GM18907 (cell line): ENCODE results near the gene C2CD5.
A peak's percentile ranks its signal among the peaks of the same experiment; 100 is the strongest.
"Not testable (repeated sequence)": the region's sequence is repeated elsewhere in the genome, so short reads cannot be mapped to it uniquely, and the experiment has no call there.

Experiments
- ATAC-seq: cut with Tn5 transposase; IDR thresholded peaks from one replicate; pipeline ENCODE4 v1.9.1; 2021; ENCODE audit warnings: mild to moderate bottlenecking, moderate library complexity; ENCODE audit not compliant: unreplicated experiment

The C2CD5 gene

GRCh38 chr12:22480016-22480415 is 64.3 kb downstream of the C2CD5 start:
- ATAC-seq = no peak

- no peak for ATAC-seq
Observed at GRCh38 chr12:22477894-22478287, 66.5 kb downstream of the C2CD5 start.

- ATAC-seq = no peak
Observed at GRCh38 chr12:22477166-22477893, 67.0 kb downstream of the C2CD5 start.

DNA sequence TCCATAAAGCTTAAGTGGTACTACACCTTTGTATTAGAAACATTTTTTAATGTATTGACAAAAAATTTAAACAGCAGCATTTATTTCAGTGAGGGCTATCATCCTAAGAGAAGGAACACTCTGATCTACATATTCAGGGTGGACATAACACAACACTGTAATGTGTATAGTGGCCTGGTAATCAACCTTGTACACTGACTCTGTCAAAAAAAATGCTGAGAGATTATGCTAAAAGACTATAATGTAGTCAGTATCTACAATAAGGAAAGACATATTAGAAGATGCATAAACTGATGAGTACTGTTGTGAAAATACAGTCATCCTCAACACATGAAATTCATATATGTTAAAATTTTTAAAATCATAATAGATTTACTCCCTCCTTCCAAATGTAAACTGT is 68.2 kb downstream of the C2CD5 start:
- no peak for ATAC-seq

DNA sequence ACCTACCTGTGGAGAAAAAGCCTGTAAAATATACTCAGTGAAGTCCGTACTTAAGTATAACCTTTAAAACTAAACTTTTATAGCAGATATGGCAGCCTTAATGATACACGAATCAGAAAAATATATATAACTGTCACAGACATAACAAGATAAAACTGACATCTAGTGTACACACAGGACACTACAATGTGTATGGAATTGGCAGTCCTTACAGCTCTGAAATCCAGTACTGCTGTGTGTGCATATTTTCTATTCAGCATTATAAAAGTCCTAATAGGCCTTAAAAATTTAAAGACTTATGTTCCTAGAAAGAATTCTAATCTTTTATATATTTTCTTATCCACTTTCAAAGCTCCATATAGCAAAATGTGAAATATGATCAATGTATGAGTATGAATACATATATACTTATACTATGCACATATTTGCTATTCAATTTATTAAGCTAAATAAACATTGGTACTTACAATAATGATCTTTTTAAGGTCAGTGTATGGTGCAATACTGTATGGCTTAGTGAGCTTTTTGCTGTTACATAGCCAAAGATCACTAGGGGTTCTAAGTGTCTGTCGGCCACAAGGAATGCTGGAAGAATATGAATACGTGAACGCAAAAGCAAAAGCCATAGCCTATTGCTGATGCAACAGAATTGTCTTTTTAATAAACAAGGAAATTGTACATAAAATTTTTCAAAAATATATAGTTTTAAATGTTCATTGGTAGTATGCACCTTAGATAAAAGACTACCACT is 69.2 kb downstream of the C2CD5 start:
- no peak for ATAC-seq

- ATAC-seq = peak; percentile 70
Observed at GRCh38 chr12:22473212-22473611, 71.1 kb downstream of the C2CD5 start.

DNA sequence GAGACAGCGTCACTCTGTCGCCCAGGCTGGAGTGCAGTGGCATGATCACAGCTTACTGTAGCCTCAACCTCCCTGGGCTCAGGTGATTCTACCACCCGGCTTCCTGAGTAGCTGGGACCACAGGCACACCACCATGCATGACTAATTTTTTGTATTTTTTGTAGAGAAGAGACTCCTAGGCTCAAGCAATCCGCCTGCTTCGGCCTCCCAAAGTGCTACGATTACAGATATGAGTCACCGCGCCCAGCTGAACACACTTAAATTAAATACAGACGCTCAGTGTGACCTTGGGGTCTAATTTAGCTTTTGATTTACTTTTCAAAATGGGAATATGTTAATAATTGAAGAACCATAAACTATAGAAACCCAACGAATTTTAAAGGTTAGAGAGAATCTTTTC is 77.2 kb downstream of the C2CD5 start:
- no peak for ATAC-seq

- ATAC-seq = no peak
Observed at GRCh38 chr12:22463306-22463705, 81.0 kb downstream of the C2CD5 start.

- ATAC-seq = no peak
Observed at GRCh38 chr12:22461786-22462185, 82.6 kb downstream of the C2CD5 start.

GRCh38 chr12:22459838-22460490 is 84.4 kb downstream of the C2CD5 start:
- peak; percentile 76 for ATAC-seq

- no peak for ATAC-seq
Observed at GRCh38 chr12:22458298-22458937, 85.9 kb downstream of the C2CD5 start.

DNA sequence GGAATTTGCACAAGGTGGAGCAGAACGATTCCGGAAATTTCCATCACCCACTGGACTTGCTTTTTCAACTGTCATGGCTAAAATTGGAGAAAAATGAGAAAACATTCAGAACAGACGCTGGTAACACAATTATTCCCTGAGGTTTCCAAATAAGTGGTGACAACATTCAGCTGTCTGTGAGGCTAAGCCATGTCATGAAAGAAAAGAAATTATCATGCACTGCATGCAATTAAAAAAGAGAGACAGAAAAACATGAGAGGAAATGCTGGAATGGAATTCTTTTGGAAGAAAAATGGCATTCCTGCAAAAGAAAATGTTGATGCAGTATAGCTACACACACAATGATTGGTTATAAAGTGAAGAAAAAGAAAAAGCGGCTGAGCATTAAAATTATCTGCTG is 87.3 kb downstream of the C2CD5 start:
- no peak for ATAC-seq

- ATAC-seq = no peak
Observed at GRCh38 chr12:22453511-22453910, 90.8 kb downstream of the C2CD5 start.

GRCh38 chr12:22447223-22447622 is 97.1 kb downstream of the C2CD5 start:
- no peak for ATAC-seq

- not testable (repeated sequence) for ATAC-seq
Observed at GRCh38 chr12:22444317-22444665, 100.1 kb downstream of the C2CD5 start.

DNA sequence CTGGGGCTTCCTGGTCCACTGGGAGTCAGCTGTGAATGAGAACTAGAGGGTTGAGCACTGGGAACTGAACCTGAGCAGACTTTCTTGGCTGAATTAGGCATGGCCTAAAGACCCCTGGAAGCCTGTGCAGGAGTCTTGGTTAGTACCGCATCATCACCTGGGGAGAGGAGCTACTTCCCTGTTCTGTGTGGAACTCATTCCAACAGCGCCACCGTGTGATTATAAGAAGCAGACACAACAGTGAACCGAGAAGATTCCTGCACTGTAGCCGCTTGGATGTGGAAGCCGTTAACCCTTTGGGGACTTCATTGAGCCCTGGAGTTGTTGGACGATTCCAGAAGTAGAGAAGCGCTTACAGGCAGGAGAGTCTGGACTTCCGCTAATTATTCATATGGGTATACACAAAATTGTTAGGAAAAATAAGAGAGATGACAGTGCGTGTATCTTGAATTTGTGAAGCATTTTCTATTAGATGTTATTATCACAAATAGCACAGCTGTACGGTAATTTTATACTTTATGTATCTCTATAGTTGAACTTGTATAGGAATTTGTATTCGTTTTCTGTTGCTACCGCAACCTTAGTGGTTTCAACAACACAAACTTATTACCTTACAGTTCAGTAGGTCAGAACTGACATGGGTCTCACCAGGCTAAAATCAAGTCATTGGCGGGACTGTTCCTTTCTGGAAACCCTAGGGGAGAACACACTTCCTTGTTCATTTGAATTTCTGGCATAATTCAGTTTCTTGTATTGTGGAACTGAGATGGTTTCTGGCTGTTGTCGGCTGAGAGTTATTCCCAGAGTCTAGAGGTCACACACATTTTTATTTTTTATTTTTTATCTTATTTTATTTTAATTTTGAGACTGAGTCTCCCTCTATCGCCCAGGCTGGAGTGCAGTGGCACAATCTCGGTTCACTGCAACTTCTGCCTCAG is 100.7 kb downstream of the C2CD5 start:
- peak; percentile 99 for ATAC-seq

DNA sequence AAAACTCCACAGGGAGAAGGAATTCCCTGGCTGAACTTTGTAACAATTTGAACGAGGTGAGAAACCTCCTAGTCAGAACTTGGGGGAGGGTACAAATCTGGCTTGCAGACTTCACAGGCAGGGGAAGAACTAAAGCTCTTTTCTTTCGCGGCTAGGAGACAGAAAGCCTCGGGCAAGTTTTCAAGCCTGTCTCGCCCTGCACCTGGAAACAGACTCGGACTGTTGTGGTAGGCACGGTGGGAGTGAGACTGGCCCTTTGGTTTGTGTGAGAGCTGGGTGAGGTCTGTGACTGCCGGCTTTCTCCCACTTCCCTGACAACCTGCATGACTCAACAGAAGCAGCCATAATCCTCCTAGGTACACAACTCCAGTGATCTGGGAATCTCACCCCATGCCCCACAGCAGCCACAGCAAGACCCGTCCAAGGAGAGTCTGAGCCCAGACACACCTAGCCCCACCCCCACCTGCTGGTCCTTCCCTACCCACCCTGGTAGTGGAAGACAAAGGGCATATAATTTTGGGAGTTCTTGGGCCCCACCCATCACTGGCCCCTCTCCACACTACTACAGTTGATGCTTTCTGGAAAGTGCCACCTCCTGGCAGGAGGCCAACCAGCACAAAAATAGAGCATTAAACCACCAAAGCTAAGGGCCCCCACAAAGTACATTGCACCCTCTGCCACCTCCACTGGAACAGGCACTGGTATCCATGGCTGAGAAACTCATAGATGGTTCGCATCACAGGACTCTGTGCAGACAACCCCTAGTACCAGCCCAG is 107.1 kb downstream of the C2CD5 start:
- ATAC-seq = no peak

GRCh38 chr12:22435583-22435982 is 108.8 kb downstream of the C2CD5 start:
- no peak for ATAC-seq

GRCh38 chr12:22431693-22432251 is 112.6 kb downstream of the C2CD5 start:
- ATAC-seq = no peak
